Medulla oblongata (tissue), 1 donor: ENCODE measurements around the gene LSM14A.
"Not testable (repeated sequence)": the region's sequence is repeated elsewhere in the genome, so short reads cannot be mapped to it uniquely, and the experiment has no call there.

Experiments used
- DNase-seq: peaks from one replicate; pipeline ENCODE4 v3.0.0-alpha.2; 2015; ENCODE audit errors: extremely low spot score

LSM14A gene

DNA sequence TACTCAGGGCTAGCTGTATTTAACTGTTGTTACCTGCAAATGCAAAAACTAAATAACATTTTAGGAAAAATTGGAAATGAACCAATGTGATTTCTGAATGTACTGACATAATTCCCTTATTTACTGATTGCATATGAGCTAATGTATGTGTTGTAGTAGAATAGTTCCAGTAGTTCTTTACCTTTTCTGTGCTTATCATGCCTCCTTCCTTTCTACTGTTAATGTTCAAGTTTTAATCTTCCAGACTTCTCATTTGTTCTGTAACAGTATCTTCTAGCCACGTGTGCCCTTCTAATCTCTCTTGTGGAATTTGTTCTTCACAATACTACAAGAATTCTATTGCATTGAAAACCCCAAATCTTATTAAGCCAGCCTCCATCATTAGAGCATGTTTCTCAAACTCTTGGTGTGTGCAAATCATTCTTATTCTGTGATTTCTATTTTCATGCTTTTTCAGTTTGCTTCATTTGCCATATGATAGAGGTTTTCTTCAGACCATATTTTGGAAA lies 17.7 kb downstream of the LSM14A start:
- DNase-seq: no peak

GRCh38 chr19:34191355-34191962 lies 19.2 kb downstream of the LSM14A start:
- DNase-seq: no peak

DNA sequence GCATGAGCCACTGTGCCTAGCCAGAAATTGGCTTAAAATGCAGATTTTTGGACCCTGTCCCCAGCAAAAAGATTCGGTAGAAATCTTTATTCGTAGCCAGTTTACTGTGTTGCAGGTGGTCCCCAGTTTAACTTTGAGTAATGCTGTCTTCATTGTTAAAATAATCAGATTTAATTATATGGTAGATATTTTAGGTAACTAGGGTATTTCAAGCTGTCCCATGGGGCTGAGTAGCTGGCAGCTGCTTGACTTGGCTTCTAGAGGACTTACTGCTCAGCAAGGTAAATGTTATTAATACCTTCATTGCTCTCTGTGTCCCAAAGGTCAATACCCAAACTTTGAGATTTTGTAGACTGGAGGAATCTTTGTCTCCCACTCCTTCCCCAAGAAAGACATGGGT lies 21.1 kb downstream of the LSM14A start:
- no peak for DNase-seq

DNA sequence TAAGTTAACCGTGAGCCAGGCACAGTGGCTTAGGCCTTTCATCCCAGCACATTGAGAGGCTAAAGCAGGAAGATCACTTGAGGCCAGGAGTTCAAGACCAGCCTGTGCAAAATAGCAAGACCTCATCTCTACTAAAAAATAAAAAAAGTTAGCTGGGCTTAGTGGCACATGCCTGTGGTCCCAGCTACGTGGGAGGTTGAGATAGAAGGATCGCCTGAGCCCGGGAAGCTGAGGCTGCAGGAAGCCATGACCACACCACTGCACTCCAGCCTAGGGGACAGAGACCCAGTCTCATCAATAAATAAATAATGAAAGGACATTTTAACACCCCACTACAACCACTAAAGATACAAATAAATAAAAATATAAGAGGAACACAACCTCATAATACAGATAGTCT lies 21.6 kb downstream of the LSM14A start:
- DNase-seq: no peak

GRCh38 chr19:34201133-34201532 lies 28.8 kb downstream of the LSM14A start:
- DNase-seq: no peak

DNA sequence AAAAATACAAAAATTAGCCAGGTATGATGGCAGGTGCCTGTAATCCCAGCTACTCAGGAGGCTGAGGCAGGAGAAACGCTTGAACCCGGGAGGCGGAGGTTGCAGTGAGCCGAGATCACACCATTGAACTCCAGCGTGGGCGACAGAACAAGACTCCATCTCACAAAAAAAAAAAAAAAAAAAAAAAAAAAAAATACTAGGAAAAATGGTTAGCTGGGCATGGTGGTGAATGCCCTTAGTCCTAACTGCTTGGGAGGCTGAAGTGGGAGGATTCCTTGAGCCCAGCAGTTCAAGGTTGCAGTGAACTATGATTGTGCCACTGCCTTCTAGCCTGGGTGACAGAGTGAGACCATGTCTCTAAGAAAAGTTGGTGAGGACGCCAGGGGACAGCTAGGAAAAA lies 33.0 kb downstream of the LSM14A start:
- not testable (repeated sequence) for DNase-seq

DNA sequence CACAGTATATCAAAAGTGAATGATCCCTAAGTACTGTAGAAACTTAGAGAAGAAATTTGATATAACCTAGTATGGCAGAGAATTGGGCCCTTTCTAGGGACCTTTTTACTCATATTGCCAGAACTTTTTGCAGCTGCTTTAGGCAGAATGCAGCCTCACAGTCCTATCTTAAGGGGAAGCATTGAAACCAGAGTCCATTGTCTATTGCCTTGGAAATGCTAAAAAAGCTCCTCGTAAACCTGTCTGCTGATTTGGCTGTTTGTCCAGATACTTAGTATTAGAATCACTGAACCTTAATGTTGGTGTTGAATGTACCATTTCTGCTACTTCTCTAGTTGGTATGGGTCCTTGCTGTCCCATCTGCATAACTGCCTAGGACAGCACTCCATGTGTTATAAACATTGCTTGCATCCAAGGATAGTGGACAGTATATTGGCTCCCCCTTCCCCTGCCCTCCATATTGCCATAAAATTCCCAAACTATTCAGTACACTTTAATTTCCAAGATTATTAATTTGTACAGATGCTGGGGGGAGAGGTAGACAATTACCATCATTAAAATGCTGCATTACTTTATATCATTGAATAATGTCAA lies 36.1 kb downstream of the LSM14A start:
- DNase-seq: no peak

DNA sequence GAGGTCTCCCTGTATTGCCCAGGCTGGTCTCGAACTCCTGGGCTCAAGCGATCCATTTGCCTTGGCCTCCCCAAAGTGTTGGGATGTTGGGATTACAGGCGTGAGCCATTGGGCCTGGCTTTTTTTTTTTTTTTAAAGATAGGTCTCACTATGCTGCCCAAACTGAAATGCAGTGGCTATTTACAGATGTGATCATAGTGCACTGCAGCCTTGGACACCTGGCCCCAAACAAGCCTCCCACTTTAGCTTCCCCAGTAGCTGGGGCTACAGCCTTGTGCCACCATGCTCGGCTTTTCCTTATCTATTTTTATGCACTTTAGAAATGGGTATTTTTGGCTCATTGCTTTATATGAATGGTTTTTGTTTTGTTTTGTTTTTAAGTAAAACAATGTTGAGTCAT lies 37.4 kb downstream of the LSM14A start:
- no peak for DNase-seq

DNA sequence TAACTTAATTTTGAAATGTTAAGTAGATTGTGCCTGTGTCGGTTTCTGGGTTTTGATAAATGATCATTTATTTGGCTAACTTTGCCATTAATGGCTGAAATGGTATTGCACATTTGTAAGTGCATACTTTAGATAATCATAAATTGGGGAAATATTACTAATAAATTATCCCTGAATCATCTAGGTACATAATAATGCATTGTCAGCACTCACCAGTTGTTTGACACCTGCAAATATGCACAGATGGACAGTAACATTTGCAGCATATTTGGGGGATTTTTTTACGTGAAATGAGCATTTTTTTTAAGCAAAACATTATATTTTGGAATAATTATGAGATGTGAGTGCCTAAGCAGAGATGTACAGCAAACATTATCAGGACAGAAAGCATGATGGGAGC lies 41.0 kb downstream of the LSM14A start:
- DNase-seq: no peak

DNA sequence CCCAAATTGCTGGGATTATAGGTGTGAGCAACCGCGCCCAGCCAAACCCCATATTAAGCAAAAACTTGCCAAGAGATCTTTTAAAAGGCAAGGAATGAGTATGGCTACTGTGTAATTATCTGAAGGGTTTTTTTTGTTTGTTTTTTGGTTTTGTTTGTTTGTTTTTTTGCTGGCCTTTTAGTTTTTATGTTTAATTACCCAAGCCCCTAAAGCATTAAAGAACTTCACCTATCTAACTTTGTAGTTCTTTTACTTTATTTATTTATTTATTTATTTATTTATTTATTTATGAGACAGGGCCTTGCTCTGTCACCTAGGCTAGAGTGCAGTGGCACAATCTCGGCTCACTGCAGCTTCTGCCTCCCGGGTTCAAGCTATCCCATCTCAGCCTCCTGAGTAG lies 41.7 kb downstream of the LSM14A start:
- DNase-seq: no peak

GRCh38 chr19:34215006-34215665 lies 42.8 kb downstream of the LSM14A start:
- no peak for DNase-seq

DNA sequence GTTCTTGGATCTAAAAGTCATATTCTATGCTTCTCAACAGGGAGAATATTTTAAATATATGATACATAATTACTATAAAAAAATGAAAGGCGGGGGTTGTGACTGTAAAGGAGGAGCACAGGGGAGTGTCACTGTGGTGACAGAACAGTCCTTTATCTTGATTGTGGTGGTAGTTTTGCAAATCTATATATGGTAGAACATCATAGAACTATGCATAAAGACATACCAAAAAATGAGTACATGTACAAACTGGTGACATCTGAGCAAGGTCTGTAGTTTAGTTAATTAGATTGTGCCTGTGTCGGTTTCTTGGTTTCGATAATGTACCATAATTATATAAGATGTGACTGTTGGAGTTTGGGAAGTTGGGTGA lies 43.3 kb downstream of the LSM14A start:
- DNase-seq: no peak

DNA sequence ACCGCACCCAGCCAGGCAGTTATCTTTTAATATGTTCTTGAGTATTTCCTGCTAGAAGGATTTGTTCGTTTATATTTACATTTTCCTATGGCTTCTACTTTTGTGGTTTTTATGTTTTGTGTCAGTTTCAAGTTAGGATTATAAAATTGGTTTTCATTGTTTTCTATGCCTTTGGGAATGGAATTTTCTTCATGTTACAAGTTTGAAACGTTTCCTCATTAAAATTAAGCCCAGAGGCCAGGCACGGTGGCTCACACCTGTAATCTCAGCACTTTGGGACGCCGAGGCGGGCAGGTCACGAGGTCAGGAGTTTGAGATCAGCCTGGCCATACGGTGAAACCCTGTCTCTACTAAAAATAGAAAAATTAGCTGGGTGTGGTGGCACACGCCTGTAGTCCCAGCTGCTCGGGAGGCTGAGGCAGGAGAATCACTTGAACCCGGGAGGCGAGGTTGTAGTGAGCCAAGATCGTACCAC lies 44.5 kb downstream of the LSM14A start:
- not testable (repeated sequence) for DNase-seq

GRCh38 chr19:34217952-34218817 lies 45.9 kb downstream of the LSM14A start:
- peak; percentile 37 for DNase-seq

DNA sequence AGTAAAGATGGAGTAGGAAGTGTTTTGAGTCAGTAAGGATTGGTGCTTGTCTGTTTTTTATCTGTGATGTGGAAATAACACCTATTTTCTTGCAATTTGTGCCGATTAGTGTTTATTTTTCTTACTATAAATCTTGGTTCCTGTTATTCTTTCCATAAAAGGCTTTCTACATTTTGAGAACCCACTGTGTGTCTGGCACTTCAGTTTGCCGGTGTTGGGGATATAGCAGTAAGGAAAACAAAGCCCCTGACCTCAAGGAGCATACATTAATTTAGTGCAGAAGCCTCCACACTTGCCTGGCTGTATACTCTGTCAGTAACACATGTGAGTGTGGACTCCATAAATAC lies 46.5 kb downstream of the LSM14A start:
- DNase-seq: no peak

DNA sequence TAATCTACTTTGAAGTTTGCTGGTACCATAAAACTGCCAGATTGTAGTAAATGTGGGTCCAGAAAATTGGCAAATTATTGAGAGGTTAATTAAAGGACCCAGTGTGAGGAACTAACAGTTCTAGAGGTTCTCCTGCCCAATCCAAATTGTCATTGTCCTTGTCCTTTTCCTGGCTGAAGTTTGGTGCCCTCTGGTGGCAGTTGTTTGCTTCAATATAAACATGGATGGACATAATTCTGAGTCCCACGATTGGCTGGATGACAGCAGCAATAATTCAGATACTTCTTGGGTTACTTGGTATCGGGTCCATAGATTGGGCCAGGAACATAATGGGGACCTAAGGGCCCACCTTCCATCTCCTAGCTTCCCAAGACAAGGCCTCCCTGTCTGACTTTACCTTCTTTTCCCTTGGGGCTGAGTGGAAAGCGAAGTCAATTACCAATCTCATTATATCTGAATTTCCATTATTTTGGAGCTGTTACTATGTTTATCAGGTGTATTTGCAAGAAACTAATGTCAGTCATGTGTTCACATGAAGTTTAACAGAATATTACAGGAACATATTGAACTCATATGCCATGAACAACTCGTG lies 48.3 kb downstream of the LSM14A start:
- DNase-seq: peak; percentile 79

- no peak for DNase-seq
Observed at GRCh38 chr19:34222386-34222785, 50.1 kb downstream of the LSM14A start.

DNA sequence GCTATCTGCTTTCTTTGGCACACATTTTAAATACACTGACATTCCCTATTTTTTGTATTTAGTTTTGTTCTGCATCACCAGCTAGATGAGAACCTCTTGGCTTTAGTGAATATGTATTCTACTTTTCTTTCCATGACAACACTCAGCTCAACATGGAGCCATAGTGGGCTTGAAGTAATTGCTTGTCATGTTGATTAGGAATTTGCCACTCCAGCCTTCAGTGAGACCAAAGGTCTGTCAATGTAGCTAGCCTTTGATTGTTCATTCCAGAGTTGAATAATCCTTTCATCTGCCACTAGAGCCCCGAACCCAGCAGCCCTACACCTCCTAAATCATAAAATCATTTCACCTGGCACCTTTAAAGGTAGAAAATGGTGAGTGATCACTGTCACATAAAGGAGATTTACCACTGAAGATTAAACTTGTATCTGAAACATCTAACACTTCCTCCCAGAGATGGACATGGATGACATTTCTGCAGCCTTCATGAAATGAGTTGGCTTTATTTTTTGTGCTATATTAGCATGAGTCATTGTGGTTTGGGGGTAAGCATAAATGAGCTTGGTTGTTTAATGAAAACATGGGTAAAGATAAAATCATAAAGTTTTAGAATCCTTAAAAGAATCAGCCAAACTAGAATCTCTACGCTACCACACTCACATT lies 52.8 kb downstream of the LSM14A start:
- no peak for DNase-seq

DNA sequence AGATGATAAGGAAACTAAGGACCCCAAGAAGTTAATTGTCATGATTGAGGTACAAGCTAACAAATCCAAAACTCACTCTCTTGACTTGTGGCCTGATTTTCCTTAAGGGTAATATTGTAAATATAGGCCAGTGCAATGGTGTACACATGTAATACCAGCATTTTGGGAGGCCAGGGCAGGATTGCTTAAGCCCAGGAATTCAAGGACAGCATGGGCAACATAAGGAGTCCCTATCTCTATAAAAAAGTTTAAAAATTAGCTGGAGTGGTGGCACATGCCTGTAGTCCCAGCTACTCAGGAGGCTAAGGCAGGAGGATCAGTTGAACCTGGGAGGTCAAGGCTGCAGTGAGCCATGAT lies 53.3 kb downstream of the LSM14A start:
- DNase-seq: no peak

DNA sequence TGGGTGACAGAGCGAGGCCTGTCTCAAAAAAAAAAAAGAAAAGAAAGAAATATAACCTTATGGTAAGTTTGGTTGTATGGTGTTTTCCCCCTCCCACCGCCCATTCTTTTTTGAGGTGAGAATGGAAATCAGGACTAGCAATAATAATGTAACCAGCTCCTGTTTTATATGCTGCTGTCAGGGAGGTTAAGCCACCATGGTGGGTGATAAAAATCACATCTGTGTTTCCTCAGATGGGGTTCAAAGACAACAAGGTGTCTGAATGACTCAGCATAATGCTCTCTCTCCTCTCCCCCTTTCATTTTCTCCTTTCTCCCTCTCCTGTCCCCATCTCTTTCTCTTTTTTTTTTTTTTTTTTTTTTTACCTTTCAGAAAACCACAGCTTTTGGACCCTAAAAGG lies 53.7 kb downstream of the LSM14A start:
- DNase-seq: no peak

GRCh38 chr19:34228347-34228746 lies 56.0 kb downstream of the LSM14A start:
- DNase-seq: no peak
